HG03097 (cell line): ENCODE measurements around the gene CSTF2.

Experiments used
- ATAC-seq: cut with Tn5 transposase; IDR thresholded peaks from one replicate; pipeline ENCODE4 v1.9.1; 2021; ENCODE audit not compliant: unreplicated experiment, low FRiP score

Gene CSTF2

DNA sequence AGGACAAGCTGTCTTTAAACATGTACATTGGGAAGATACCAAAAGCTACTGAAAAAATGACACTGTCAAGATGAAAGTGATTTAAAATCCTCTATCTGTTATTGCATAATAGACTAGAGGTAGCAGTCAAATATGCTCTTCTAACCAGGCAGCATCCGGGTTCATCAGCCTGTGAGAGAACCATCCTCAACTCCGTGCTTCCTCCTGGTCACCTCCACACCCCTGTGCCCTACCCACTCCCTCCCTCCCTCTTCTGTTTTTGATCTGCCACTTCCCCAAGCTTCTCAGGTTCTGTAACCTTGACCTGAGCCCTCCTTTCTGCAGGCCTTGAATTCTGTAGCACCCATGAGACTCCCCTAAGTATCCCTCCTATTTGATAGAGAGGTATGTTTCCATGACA, 48.1 kb downstream of the CSTF2 start:
- ATAC-seq, result no peak

DNA sequence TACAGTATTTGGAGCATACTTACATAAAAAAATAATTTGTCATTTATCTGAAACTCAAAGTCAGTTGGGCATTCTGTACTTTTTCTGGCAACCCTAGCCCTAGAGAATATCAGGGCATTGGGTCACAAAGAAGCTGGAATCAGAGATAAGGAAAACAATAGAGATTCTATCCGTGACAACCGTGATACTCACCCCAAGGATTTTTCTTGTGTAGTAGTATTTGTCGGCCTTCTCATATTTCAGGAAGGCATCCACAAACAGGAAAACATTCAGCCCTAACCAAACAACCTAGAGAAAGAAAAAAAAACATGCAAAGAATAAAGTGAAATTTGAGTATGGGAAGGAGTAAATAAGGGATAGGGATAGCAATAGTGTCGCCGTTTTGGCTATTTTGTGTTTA, 50.3 kb downstream of the CSTF2 start:
- no peak for ATAC-seq

DNA sequence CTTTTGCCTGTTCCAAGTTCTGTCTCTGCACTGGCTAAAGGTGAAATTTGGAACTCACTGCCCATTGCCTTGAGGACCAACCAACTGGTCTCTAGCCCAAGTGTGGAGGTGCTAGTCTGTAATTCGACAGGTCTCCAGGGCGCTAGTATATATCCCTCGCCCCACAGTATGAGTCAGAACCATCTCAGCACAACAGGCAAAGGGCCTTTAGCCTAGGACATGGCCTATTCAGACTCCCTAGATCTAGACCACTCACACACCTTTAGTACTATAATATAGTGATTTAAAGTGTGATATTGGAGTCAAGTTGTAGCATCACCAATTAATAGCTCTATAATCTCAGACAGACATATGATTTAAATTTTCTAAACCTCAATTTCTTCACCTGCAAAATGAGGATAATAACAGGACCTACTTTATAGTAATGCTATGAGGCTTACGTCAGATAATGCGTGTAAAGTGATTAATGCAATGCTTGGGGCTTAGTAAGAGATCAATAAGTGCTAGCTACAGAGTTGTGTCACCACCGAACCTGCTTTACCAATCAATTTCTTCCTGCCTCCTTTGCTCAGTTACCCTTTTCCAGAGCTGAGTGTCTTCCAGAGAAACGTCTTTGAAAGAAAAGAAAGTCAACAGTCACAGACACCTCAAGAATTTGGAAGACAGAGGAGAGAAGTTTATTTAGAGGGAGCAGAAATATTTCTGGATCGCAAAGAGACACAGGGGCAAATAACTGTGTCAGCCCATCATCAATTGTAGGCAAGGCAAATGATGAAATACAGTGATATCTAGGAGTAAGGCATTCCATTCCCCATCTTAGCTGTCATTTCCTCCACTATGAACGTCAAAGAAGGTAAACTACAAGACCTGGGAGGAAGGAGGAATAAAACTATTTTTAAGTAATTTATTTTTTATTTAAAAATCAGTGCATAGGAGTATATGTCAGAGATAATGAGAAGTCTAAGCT, 51.7 kb downstream of the CSTF2 start:
- ATAC-seq, result no peak

DNA sequence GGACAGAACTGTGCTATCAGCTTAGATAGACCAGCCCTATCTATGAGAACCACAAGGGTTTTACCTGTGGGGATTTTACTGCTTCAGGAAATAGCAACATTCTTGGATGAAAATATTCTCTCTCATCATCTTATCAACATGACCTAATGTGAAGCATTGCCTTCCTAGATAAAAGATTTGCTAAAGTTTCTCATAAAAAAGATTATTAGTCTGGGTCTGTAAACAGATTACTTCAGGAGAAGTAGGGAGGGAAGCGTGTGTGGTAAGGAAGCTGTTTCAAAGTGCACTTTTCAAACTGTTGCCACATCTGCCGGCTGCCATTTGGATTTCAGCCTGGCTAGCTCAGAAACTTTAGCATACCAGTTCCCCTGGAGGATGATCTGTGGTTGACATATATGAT, 54.1 kb downstream of the CSTF2 start, which contains the start of gene NOX1:
Gene NOX1, minus strand, starts transcription at position 35 of the 400 bp plus-strand sequence. CDS start 220 bp downstream, outside the sequence.
- no peak for ATAC-seq

DNA sequence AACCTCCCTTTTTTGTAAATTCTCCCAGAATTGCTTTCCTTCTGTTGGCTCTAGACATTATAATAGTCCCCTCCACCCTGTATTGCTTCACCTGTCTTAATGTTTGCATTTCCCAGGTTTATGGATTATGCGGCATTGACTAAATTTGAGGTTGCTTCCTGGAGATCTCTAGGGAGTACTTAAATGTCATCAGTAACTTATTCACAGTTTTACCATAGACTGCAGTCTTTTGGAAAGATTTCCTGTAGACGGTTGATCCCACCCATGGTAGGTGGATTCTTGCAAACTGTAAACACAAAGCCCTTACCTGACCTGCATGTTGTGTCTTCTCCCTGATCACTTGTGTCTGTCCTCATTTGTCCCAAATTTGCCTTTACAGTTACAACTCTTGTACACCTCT, 60.2 kb downstream of the CSTF2 start:
- ATAC-seq, result no peak

DNA sequence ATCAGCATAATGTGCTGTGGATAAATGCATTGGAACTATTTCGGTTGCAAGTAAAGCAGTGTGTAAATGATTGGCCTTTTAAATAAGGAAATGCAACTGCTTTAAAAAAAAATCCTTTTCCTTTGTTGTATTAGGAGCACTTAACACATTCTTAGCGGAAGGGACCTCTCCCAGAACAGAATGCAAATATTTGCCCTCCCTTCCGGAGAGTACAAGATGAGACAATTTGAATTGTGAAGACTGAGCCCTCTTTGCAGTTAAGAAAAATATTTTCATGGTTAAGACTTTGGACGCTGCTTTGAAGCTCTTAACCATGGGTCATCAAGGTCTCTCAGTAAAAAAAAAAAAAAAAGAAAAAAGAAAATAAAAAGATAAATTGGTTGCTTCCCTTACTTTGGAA, 63.5 kb downstream of the CSTF2 start:
- no peak for ATAC-seq
